ENCODE data around the gene LRRN2.
"Not testable (repeated sequence)": the region's sequence is repeated elsewhere in the genome, so short reads cannot be mapped to it uniquely, and the experiment has no call there.

The LRRN2 gene

DNA sequence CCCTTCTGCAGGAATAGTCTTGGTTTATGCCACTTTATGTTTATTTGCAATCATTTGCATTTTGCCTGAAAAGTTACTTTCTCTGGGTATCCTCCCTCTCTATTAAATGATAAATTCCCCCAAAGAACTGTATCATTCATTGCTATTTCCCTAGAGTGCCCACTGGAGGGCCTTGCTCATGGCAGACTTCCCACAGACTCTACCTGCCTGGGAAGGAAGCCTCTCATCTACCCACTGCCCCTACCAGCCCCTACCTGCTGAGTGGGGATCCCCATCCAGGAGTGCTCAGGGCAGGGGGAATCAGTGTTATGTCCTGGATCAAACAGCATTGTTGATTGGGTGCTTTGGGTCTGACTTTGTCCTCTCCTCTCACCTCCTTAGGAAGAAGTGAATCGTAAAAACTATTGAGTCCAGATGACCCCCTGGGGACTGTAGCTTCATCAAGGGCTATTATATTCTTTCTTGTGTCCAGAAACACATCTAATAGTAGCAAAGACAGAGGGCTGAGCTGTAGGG is 6.8 kb upstream of the LRRN2 start:
- DNase-seq (ENCODE audit: low spot score), result no peak

DNA sequence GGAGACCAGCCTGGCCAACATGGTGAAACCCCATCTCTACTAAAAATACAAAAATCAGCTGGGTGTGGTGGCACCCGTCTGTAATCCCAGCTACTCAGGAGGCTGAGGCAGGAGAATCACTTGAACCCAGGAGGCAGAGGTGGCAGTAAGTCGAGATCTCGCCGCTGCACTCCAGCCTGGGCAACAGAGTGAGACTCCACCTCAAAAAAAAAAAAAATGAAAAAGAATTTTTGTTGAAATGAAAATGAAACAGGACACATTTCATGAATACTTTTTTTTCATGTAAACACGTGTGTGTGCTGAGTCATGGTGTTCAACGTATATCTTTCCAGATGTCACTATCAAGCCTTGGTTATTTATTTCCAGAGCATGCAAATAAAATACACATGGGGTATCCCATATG is 5.8 kb upstream of the LRRN2 start:
- DNase-seq (ENCODE audit: low spot score), result not testable (repeated sequence)

DNA sequence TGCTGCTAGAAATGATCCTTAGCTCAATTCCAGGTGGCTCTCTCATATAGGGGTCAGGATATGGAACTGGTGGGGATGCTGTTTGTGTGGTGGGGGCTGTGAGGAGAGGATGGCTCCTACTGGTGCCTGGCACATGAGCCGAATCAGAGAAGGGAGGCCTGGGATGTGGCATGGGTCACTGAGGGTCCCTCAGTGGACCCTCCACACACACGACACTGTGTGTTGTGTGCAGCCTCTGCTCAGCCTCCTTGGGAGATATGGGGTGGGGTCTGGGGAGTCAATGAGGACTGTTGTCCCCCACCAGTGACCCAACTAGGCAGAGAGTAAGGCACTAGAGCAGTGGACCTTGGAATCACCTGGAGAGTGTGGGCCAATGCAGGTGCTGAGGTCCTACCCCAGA is 3.2 kb upstream of the LRRN2 start:
- no peak for DNase-seq (ENCODE audit: low spot score)

DNA sequence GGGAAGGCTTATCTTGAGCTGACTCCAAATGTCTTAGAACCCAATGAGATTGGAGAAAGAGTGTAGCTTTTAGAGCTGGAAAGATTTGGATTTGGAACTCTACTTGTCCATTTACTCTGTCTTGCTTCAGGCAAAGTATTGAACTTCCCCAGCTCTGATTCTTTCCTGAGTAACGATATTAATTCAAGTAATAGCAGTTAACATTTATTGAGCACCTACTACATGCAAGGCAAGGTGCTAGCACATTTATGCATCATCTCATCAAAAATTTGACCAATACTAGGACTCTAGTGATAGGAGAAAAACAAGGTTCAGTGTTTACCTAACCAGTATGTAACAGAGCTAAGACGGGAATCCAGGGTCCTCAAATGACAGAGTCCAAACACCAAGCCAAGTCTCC is 2.5 kb upstream of the LRRN2 start:
- no peak for DNase-seq (ENCODE audit: low spot score)

DNA sequence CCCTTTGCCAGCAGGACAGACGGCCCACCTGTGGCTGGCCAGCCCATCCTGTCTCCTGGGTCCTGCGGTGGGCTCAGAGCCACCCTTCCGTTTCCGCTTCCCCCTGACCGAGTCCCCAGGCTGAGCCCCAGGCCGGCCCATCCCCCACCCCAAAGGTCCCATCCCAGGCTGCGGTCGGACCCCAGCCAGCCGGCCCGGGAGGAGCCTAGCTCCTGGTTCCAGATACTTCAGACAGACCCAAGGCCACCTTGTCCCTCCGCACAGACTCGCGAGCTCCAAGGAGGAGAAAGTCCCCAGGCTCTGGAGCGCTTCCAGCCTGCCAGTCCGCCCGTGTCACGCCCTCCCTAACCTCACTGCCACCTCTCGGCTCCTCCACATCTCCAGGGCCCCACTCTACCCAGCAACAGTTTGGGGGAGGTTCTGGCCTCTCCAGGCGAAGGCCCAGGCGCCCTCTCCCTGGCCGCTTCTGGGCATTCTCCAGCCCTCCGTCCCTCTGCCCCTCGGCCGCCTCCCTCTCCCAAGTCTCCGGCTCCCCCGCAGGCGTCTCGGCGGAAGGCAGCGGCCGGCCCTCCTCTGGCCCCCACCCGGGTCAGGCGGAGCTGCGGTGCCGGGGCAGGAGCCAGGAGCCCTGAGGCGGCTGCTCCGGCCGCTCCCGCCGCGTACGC is 835 bp downstream of the LRRN2 start:
- no peak for DNase-seq (ENCODE audit: low spot score)

DNA sequence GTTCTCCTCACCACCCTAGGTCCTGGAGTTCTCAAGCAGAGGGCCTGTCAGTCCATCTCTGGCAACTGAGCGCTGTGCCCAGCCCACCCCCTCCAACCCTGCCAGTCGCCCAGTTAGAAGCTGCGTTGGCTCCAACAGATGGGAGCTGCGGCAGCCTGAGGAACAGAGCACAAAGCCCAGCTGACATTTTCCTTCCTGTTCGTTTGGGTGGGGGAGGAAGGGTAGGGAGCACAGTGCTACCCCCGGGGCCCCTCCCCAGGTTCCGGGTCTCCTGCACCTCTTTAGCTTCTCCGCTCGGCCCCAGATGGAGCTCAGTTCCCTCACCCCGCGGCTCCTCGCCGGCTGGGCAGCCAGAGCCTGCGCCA is 1.4 kb downstream of the LRRN2 start:
- DNase-seq (ENCODE audit: low spot score), result no peak

DNA sequence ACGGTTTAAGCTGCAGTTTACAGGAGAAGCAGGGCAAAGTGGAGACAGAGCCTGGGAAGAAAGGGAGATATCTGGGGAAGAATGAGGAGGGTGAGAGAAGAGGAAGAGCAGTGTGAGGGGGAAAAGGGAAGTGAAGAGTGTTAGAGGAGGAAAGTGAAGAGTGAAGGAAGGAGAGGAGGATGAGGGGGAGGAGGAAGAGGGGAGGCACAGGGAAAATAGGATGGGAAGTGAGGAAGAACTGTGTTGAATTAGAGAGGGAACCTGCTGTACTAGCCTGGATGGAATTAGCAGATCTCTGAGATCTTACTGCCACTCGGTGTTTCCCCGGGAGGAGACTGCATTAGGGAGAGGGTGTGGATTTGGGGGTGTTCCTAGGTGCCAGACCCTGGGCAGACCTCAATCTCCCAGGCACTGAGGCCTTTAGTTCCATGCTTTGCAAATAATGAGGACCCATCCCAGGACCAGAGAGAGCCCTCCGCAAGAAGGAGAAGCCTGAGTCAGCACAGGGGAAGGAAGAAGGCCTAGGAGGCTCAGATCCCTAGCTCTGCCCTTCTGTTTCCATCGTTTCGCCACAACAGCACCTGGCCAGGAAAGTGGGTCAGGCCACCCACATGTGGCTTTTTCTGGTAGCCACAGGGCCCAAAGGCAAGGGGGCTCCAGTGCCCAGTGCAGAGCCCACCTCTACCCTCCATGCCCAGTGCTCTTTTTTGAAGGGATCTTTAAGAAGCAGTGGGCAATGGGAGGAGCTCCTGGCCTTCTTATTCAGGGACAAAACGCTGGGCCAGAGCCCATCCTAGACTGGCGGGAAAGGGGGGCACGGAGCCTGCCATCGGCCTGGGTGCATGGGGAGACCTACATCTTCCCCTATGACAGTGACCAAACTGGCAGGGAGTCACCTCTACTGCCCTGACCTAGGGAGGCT is 2.0 kb downstream of the LRRN2 start:
- DNase-seq (ENCODE audit: low spot score), result no peak

DNA sequence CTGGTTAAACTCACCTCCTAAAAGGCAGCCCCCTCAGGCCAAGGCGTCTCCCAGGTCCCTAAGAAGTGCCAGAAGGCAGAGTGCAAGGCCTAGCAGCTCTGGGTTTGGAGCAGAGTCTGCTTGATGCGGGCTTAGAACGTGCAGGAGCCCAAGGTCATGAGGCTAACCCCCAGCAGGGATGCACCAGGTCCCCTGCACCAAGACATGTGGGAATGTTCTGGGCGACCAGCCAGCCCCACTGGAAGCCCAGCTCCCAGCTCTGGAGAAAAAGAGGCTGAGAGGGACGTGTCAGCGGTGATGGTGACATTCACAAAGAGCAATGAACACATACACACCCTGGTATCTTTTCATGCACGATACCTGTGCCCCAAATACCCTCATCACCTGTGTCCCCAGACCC is 5.1 kb downstream of the LRRN2 start:
- DNase-seq (ENCODE audit: low spot score), result no peak

DNA sequence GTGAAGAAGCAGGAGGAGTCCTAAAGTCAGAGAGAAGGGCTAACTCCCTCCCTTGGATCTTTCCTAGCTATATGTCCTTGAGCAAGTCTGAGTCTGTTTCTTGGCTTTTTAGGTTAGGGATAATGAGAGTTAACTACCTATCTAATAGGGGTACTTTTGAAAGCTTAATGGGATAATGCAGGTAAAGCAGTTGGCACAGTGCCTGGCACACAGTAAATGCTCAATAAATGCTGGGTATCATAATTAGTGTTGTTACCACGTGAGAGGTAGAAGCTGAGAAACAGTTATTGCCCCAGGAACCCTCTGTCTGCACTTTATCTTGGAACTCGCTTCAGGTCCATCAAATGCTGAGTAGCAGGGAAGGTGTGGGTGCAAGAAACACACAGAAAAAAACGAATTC is 5.5 kb downstream of the LRRN2 start:
- no peak for DNase-seq (ENCODE audit: low spot score)

DNA sequence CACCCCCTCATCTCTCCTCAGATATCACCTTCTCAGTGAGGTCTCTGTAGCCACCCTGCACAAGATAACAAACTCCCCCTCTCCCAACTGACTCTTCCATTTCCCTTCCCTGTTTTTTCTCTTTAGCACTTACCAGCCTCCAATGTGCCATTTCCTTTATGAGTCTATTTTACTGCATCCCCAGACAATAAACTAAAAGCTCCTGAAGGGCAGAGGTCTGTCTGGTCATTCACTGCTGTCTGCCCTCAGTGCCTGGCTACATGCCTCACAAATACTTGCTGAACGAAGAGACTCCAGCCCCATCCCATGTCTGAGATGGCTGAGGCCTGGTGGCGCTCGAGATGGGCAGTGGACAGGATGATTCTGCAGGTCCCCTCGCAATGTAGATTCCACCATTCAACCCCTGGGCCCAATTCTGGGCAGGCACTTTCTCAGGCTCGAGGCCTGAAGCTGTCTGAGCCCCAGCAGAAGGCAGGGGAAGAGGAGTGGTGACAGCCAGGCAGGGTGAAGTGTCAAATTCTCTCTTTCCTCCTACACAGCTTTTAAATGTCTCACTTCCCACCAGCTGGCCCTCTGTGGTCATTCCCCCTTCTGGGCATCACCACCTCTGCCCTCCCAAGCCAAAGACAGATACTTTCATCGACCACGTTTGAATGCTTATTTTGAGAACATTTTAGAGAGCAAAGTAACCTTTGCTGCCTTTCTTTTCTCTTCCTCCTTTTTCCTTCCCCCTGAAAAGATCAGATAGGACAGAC is 6.6 kb downstream of the LRRN2 start:
- no peak for DNase-seq (ENCODE audit: low spot score)

DNA sequence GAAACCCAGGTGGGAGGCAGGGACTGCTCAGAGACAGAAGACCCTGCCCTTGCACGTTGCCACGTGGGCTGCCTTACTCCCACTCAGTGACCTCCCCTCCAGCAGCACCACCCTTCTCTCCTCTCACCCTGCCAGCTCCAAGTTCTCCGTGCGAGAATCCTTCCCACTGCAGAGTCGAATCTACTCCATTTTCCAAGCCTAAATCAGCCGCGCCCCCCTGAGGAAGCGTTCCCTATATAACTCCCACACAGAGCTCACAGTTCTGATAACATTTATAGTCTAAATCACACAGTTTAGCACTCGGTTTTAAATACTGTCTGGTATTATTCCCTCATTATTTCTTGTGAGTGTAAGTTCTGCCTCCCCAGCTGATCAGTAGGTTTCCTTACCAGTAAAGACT is 7.7 kb downstream of the LRRN2 start:
- no peak for DNase-seq (ENCODE audit: low spot score)

DNA sequence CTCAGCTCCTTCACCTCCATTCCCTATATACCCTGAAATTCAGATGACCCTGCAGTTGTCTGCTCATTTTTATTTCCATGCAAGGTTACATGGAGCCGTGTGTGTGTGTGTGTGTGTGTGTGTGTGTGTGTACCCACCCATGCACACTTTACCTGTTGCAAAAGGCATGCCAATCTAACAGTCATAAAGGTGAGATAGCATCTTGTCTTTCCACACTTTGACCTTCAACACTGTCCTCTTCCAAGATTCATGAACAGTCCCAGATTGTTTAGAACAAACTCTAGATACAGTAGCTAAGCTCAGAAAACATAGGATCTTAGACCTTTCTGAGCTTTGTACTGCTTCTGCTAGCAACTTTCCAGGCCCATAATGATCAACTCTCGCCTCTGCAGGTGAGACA is 9.5 kb downstream of the LRRN2 start:
- no peak for DNase-seq (ENCODE audit: low spot score)

DNA sequence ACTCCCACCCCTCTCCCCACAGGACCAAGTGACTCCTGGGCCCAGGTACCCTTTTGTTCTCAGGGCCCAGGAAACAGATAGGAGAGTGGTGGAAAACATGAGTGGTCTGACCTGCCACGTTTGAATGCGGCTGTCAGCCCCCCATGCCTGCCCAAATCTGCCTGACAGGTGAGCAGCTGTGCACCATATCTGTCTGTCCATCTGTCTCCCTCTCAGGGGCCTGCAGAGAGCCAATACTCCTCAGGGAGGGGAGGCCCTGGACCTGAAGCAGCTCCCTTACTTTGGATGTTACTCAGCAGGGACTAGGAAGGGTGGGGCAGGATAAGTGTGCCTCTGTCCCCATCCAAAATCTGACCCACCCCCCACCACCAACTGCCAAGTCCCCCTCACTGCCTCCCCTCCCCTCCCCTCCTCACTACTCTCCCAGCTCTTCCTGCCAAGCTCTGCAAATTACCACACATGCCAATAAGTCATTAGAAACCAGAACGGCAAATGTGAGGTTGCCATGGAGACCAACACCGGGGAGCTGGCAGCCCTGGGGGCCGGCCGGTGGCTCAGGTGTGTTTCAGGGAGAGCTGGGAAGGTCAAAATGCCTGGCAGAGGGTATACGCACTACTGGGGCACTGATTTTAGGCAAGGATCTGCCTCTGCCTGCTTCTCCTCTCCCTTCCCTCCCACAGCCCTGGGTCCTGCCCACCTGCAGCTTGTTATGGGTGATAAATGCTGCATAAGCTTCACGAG is 11.5 kb downstream of the LRRN2 start:
- DNase-seq (ENCODE audit: low spot score), result no peak

DNA sequence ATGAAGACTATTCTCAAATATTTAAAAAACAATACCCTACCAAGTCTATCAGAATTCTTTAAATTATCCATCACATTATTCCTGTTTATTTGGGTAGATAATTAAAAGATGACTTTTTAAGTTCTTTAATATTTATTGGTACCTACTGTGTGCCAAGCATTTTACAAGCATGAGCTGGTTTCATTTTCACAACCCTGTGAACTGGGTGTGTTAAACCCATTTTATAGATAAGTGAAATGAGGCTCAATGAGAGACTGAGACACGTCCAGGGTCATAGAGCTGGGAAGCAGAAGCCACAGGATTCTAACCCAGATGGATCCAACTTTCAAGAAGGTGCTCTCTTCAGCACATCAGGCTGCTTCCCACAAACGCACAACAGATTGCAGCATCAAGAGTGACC is 12.3 kb downstream of the LRRN2 start:
- no peak for DNase-seq (ENCODE audit: low spot score)

DNA sequence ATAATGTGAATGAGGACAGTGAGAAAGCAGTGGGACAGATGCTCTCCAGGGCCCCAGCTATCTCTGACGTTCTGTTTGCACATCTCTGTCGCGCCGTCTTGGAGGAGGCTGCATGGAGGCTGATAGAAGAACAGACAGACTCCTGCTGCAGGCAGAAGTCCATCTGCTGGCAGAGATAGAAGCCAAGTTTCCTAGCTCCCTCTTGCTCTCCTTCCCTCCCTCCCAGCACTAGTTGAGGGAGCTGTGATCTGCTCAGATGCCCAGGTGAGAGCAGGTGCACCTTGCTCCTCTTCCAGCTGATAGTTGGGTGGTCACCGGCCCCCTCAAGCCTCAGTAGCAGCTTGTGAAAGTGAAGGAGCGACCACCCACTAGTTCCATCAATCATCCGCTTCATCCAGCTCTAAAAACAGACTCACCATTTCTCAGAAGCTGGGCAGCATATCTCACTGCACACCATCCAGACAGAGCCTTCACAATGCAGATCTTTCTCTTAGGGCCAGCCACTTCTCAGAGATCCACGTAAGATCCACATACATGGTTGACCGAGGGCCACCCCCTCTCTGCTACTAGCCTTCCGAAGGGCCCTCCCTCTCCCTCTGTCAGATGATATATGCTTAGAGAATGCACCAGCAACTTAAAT is 12.9 kb downstream of the LRRN2 start:
- no peak for DNase-seq (ENCODE audit: low spot score)

DNA sequence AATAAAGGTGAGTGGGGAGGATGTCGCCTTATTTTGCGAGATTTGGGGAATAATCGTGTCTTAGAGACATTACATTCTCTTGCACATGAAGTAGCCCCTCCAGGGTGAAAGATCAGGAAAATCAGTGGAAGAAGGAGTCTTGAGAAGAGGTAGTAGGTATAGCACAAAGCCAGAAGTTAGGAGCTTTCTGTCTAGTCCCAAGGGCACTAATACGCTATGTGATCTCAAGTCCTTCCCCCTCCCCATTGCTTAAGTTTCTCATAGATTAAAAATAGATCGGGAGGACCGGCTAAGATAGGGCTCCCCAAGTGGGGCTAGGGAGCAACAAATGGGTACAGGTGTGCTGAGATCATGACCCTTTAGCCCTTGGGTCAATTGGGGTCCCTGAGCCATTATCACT is 13.5 kb downstream of the LRRN2 start:
- no peak for DNase-seq (ENCODE audit: low spot score)

DNA sequence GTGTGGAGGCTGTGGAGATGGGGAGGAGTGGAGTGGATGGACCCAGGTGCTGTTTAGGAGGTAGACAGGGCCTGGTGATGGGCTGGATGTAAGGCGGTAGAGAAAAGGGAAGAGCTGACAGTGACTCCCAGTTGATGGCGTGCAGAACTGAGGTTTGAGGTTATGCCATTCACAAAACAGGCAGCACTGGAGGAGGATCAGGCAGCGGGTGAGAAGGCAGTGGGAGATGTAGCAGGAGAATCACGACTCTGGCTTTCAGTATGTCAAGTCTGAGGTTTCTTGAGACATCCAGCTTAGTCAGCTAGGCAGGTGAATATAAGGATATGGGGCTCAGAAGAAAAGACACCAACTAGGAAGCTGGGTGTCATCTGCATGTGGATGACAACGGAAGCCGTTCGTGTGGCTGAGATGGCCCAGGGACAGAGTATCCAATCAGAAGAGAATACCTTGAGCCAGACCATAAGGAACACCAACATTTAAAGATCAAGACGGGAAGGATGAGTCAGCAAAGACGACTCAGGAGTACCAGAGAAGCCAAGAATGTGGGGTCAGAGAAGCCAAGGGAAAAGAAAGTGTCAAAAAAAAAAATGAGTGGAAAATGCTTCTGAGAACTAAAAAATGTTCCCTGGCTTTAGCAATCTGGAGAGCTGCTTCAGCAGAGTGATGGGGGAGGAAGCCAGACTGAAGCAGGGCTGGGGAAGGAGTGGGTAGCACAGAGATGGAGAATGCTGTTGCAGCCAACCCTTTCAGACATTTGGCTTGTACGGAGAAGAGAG is 15.2 kb downstream of the LRRN2 start:
- DNase-seq (ENCODE audit: low spot score), result no peak

DNA sequence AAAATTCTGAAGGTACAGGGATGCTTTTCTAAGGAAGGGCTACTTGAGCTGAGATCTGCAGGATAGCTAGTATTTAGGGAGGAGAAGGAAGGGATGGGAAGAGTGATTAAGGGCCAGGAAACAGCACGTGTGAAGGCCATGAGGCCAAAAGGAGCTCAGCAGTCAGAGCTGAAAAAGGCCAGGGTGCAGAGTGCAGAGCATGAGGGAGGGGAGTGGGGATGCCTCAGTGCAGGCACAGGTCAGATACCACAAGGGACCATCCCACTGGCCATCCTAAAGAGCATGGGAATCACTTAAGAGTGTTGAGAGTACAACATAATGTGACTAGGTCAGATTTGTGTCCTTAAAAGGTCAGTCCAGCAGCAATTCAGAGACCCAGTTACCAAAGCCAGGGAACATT is 16.0 kb downstream of the LRRN2 start:
- DNase-seq (ENCODE audit: low spot score), result no peak

DNA sequence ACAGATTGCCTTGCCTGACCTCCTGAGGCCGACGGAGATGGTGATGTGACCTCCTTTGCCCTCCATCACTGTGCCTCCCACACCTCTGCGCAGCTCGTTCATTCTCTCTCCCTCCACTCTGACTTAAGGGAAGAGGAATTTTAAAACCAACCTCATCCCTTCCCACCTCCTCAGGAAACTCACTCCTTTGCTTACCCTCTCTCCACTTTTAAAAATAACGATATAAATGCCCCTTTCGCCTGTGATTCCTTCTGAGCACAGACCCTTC is 21.2 kb downstream of the LRRN2 start:
- DNase-seq (ENCODE audit: low spot score), result no peak

DNA sequence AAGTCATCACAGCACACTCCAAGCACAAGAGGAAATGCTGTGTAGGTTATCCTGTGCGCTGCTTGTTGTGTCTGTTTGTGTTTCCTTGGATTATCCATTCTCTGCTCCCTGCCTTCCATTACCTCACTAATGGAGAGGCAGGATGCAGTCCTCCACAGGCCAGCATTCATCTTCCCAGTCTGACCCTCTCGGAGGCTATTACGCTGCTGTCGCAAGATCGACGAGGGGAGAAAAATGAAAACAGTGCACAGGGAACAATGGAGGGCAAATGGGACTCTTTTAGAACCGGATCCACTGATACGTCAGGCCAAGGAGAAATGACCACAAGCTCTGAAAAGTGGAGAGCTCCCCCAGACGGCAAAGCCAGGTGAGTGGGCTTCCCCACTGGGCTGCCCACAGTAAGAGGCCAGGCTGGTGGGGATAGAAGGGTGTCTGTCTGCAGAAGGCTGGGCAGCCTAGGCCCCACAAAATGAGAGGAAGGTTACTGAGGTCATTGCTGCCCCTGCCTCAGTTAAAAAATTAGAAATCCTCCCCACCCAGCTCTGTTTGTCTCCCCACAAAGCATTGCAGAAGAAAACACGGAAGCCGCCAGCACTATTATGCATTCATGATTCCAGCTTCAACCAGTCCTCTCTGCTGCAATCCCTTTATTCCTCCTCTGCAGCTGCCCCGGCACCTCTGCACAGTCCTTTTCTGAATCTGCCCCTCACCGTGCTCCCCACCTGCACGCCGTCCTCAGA is 21.7 kb downstream of the LRRN2 start:
- no peak for DNase-seq (ENCODE audit: low spot score)

Data from left forelimb (tissue), 1 donor.